ENCODE results near the gene TNNI3K.

GRCh38 chr1:74316302-74316701 is 81.1 kb downstream of the TNNI3K start:
- TF ChIP-seq CTCF (IDR thresholded peaks at IDR 0.05 in 2 of 3, conservative IDR thresholded peaks at IDR 0.05 in 1 of 3; ENCODE audit: insufficient read depth in 2 of 3, low read depth in 1 of 3, low read length in 3 of 3), result no peak
- no peak for TF ChIP-seq TBP (optimal IDR thresholded peaks at IDR 0.05; ENCODE audit: low read depth, low read length)
- TF ChIP-seq NFIC (IDR thresholded peaks at IDR 0.05), result no peak
- TF ChIP-seq ZFP30 (CRISPR knock-in tag; IDR thresholded peaks at IDR 0.05; ENCODE audit: borderline replicate concordance), result no peak
- no peak for TF ChIP-seq ZNF146 (CRISPR knock-in tag; IDR thresholded peaks at IDR 0.05; ENCODE audit: unreplicated experiment)
- no peak for TF ChIP-seq RBM15 (IDR thresholded peaks at IDR 0.05; ENCODE audit: insufficient read depth, low read length)
- TF ChIP-seq MNT (conservative IDR thresholded peaks at IDR 0.05), result no peak
- no peak for TF ChIP-seq ZNF121 (CRISPR knock-in tag; conservative IDR thresholded peaks at IDR 0.05)
- TF ChIP-seq CBX2 (IDR thresholded peaks at IDR 0.05; ENCODE audit: insufficient read depth, low read length, poor library complexity, severe bottlenecking), result no peak
- TF ChIP-seq ELK1 (CRISPR knock-in tag; IDR thresholded peaks at IDR 0.05), result no peak
- TF ChIP-seq ELF1 (tag; IDR thresholded peaks at IDR 0.05), result no peak

All from K562 (cell line).